ENCODE results near the gene RPS6KA2.
"Not testable (repeated sequence)": the region's sequence is repeated elsewhere in the genome, so short reads cannot be mapped to it uniquely, and the experiment has no call there.

RPS6KA2 gene

DNA sequence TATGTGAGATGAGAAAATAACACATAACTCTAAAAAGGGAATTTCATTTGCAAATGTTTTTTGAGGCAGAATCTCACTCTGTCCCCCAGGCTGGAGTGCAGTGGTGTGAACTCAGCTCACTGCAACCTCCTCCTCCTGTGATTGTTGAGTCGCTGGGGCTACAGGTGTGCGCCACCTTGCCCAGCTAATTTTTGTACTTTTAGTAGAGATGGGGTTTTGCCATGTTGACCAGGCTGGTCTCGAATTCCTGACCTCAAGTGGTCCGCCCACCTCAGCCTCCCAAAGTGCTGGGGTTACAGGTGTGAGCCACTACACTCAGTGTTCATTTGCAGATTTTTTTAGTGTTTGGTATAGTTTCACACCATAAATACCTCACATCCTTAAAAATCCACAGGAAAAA is 7.5 kb upstream of the RPS6KA2 start:
- DNase-seq: not testable (repeated sequence)

DNA sequence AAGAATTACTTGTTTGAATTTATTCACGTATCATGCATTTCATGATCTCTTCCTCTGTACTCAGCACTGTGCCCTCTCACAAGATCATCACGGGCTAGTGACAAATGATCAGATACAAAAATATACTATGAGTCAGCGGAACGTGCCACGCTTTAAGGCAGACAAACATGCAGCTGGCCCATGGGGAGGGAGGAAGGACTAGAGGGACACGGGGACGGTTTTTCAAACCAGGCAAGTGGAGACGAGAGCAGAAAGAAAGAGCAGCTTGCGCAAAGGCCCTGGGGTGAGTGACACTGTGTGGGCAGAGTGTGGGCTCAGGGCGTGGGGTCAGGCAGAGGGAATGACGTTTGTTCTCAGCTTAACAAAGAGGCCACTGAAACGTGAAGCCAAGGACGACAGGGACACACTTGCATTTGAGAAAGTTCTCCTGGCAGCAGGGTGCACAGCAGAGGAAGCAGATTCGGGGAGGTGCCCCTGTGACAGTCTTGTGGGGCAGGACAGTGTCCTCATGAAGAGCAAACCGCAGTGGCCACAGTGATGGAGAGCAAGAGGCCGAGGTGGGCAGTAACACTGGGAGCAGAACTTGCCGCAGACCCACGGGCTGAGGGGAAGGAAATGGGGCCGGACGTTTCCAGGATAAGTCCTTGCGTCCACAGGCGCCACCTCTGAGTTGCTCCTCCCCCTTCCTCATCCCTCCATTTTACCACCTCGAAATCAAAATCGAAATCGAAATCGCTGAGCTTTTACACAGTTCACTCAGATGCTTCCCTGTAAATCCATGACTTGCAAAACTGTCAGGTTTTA is 6.9 kb upstream of the RPS6KA2 start:
- peak; percentile 93 to 98 (median 96) for DNase-seq

DNA sequence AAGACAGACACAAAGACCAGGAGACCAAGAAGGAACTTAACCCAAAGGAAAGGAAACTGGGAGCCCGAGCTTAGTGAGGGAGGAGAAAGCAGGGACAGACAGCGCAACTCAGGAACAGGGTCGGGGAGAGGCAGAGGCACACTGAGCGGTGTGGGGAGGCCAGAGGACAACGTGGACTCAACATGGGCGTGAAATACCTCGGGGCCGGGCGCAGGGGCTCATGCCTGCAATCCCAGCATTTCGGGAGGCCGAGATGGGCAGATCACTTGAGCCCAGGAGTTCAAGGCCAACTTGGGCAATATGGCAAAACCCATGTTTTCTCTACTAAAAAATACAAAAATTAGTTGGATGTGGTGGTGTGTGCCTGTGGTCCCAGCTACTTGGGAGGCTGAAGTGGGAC is 5.7 kb upstream of the RPS6KA2 start:
- no peak for DNase-seq

DNA sequence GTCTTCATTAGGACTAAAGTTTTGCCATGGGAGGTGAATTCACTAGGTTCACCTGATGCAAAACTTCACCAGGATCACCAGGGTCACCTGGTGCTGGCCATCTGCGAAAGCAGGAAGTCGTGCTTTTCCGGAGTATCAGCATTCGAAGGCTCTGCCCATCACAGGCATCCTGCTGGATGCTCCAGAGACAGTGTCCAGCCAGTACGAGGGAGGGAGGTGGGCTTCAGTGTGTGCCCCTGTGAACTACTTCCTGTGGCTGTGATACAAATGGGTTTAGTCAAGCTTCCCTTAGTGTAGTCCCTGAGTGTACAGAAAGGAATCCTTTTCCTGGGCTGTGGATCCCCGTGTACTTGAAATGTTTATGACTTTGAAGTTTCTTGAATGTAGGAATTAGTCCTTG is 3.4 kb upstream of the RPS6KA2 start:
- no peak for DNase-seq

DNA sequence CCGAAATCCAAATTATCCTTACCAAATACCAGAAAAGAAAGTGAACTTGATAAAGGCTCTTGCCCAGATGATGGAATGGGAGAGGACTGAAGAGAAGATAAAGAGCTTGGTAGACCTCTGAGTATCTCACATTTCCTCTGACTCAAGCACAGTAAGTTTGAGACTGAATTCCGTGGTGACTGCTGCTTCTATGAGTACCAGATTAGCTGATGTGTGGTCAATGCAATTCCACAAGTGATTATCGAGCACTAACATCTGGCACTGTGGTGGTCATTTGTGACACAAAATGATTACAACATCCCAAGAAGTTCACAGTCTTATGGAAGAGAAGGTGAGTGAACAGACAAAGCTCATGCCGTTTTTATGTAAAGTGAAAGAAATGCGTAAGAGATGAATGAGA is 2.6 kb upstream of the RPS6KA2 start:
- DNase-seq: no peak

DNA sequence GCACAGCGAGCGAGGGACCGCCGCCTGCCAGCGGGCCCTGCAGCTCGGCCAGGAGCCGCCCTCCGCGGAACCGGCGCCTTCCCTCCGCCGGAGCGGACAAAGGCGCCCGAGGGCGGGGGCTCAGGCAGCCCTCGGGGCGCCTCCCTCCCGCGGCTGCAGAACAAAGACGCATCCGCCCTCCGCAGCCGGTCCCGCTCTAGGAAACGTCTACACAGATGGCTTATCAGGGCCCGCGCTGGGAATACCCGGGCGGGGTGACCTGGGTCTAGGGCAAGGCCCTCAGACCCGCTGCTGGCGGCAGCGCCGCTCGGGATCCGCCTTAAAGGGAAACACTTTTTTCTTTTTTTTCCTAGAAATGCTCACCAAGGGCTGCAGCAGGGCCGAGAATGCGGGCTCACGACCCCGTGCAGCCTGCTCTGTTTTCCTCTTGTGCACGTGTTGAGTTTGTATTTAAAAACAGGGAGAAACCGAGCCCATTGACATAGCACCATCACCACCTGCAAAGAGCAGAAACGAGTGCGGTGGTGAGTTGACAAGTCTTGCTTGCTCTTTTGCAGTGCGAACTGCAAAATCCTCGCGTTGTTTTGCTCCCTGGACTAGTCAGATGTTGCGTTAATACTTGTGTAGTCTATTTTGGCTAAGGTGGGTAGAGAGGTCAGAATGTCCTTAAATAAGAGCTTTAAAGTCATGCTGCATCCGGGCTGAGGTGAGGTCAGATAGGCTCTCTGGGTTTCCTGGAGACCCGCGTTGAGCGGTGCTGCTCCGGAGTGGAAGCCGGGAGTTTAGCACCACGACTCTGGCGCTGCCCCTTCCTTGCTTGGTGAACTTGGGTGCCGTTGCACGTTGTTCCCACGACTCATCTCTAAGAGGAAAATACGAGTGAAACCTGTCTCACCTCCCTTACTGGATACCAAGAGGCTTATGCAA is 1.1 kb upstream of the RPS6KA2 start:
- DNase-seq: peak; percentile 36 to 83 (median 68)

DNA sequence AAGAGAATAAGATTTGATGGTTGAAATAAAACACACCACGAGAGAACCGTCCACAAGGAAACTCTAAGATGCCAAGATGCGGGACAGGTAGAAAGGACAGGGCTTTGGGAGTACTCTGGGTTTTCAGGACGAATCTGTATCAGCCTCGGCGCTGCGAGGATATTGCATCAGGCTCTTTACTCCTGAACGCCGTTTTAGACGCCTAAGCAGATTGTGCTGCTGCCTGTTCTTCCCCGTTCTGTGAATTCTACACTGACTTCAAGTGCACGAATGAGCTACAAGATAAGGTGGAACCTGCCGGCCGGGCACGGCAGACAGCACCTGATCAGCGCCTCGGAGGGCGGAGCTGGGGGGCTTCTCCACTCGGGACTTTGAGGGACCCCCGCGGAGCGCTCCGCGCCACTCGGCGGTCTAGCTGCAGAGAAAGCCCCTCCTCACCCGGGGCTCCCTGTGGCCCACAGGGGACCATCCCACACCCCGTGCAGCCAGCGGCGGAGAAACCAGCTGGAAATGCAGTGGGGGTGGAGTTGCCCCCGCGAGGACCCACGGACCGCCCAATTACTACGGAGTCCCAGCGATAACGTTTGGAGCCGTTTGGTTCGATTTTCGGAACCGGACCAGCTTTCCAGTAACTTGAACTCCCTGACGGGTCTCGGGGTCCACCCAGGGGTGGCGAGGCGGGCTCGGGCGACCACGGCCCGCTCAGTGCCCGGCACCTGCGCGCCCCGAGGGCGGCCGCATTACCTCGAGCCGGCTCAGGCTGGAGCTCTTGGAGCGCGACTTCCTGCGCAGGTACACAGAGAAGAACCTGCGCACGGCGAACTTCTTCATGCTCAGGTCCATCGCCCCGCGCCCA is 646 bp downstream of the RPS6KA2 start:
- DNase-seq: peak; percentile 53 to 71 (median 67)

DNA sequence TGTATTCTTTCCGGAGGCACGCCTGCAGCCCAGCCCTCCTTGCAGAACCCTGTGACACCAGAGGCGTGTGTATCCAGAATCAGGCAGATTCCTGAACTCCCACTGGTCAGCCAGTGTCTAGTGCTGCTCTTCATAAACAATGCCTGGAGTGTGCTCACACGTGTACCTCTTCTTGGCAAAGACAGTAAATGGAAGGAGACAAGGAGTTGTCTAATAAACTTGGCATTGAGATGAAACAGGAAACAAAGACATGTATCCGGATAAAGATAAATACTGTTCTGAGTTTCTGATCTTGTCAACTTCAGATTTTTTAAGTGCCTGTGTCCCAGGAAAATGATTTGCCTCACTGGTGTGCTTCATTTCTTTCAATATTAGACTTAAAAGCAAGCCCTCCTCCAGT is 1.7 kb downstream of the RPS6KA2 start:
- DNase-seq: no peak

DNA sequence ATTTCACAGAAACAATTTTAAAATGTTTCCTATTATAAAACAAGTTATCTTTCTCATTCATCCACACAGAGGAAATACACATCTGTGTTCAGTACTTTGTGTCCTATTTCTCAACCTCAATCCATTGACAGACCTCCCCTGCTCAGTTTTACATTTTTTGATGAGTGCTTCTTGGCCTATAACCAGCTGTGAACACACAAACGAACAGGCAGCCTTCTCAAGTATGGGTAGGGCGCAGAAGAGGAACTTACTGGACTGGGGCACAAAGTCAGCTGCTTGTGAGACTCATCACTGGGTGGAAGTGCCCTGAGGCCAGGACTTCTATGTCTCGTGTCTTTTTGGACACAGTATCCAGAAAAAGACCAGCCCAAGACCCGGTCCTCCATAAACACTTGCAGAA is 2.8 kb downstream of the RPS6KA2 start:
- DNase-seq: peak; percentile 69 to 85 (median 80)

DNA sequence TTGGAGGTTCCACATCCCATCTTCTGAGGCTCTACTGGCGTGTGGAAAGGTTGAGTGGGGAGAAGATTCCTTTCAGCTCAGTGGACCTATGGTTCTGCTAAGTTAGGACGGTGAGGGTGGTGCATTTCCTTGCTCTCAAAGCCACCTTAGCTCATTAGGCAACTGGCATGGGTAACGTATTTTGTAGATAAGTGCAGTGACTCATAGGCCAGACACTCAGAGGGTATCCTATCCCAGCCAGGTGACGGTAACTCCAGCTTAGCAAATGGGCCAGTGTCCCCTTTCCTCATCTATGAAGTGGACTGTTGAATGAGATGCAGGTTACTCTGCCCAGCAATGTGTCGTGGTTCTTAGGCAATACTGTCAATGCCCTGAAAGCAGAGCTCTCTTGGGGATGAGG is 3.7 kb downstream of the RPS6KA2 start:
- DNase-seq: no peak

DNA sequence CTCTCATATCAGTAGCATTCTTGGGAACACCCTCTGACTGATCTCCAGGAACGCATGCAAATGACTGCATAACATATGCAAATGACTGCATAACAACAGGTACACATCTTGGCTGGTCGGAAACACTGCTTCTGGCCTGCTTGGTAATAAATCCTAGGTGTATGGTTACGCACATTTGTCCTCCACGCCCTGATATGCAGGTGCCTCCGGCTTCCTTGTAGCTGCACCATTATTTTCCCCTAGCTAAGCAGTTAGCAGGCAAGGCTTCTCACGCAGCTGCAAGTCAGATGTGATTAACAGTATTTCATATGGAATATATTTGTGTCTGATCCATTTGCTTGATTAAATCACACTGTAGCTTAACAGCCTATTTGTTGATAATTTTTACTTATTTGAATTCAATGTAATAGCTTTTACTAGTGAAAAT is 5.9 kb downstream of the RPS6KA2 start:
- DNase-seq: no peak

DNA sequence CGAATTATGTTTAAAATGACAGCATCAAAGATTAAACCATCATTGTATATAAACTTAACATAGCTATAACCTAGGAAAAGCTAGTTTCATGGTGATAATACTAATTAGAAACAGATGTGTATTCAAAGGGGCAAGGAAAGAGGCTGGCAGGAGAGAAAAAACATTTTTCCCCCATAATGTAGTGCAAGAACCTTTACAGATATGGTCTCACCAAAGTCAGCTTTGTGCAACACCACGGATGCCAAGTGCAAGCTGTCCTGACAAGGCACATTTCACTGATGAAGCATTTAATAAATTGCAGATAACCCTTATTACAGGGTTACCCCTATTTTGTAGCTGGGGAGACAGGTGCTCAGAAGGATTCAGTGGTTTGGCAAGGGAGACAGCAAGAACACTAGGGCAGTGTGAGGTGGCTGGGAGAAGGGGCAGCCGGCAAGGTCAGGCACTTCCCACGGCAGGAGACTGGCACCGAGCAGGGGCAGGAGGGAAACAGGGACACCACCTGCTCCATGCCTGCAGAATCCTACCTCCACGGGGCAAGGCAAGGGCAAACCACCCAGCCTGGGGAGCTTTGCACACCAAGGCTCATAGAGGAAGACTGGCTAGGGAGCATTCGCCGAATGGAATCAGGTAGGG is 6.5 kb downstream of the RPS6KA2 start:
- no peak for DNase-seq

DNA sequence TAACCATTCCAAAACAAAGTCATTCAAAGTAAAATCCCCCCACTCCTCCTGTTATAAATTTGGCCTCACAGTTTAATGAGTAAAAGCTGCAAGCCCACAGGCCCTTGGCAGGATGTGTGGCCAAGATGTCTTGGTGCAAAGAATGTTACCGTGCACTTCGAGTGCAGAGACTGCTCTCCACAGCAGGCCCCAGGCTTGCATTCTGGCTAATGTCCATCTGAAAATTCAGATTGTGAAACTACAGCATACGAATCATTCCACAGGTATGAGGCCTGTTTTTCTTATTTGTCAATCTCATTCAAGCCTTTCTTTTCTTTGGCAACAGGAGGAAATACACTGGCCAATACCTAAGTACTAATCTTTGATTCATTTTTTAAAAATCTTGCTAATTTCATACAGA is 7.1 kb downstream of the RPS6KA2 start:
- DNase-seq: no peak

DNA sequence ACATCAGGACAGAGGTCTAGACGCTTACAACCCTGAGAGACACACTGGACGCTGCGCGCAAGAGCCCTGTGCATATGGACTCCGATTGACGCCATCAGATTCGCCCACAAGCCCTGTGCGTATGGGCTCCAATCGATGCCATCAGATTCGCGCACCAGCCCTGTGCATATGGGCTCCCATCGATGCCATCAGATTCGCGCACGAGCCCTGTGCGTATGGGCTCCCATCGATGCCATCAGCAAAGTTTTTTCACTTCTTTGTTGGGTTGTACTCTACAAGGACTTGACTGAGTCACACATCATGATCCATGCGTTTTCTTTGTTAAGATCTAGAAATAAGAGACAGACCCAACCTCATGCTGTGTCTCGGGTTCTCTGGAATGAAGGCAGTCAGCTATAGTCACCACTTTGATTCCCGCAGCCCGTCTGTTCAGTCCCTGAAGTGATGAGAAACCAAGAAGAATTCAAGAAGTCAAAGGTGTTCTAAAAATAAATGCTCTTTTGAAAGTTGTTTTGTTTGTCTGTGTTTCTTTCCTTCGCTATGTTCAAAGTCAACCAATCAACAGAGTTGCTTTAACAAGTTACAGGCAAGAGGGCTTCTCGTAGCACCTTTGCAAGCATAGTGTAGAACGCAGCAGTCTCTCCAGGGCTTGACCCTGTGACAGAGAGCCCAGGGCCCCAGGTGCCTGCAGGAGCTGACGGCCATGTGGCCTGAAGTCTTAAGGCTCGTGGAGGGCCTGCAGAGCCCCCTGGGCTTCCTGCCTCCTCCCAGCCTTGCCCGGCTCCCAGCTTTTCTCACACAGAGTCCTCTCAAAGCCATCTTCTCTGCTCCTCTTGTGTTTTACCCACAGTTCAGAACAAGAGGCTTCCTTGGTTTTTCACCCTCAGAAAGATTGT is 7.9 kb downstream of the RPS6KA2 start:
- DNase-seq: no peak

DNA sequence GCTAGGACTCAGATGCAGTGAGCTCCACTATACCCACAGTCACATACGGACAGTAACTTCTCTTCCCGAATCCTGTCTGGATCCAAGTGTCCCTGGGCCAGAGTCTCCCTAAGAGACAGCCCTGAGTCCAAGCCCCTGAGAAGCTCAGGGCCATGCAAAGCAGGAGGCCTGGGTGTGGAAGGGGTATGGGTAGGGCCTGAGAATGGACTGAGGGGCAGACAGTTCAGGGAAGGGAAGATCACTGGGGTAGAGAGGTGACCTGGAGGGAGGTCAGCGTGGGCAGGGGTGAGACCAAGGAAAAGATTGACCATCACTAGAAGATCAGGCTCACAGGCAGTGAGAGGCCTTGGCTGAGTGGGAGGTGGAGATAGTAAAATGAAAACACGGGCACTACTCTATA is 8.8 kb downstream of the RPS6KA2 start:
- DNase-seq: no peak

DNA sequence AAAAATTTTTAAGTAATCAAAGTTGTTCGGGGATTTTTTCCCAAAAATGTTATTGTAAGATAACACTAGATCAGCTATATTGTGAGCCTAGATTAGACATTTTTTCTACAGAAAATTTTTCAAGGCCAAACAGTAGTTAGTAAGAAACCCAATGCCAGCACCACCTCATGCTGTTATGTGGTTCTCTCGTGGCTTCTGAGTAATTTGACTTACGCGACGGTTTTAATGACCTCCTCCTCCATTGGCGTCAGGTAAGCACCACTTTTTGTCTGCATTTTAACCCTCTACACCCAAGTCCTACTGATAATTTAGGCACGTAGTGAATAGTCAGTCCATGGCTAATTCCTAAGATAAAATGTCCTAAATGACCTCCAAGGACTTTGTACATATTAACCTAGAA is 9.7 kb downstream of the RPS6KA2 start:
- no peak for DNase-seq

DNA sequence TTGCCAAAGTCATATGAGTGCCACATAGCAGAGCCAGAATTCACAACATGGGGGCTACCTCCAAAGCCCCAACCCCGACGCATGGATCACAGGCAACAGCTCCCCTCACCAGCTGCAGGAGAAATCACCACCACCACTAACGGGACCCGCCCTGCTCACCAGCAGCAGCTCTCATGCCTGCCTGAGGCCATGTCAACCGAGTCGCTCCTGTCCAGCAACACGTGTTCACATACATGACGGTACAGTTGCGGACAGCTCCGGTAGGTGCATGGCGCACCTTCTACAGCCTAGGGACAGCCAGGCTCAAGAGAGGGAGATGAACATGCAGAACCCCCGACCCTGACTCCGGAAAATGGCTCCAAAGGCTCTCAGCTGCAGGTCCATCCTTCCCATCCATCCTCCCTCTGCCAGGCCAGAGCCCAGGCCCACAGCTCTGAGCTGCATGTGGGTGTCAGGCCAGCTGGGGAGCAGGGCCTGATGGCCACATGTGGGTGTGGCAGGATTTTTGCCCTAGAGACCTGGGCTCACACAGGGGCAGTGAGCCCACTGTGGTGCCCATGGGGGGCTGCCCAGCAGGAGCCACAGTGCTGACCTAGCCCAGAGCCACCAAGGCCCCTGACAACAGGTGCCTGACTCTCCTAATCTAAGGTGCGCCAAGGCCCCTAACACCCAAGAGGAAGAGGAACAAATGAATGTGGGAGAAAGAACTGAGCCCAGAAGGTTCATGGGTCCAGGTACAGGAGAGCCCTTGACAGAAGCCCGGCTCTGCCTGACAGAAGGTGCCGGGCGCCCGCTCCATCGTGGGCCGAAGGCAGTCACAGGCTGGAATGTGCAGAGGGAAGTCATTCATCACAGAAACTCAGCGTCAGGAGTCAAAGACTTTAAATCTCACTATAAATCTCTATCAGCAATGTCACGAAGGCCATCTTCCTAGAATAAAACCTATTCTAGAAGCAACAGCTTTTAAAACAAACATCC is 10.5 kb downstream of the RPS6KA2 start:
- no peak for DNase-seq

DNA sequence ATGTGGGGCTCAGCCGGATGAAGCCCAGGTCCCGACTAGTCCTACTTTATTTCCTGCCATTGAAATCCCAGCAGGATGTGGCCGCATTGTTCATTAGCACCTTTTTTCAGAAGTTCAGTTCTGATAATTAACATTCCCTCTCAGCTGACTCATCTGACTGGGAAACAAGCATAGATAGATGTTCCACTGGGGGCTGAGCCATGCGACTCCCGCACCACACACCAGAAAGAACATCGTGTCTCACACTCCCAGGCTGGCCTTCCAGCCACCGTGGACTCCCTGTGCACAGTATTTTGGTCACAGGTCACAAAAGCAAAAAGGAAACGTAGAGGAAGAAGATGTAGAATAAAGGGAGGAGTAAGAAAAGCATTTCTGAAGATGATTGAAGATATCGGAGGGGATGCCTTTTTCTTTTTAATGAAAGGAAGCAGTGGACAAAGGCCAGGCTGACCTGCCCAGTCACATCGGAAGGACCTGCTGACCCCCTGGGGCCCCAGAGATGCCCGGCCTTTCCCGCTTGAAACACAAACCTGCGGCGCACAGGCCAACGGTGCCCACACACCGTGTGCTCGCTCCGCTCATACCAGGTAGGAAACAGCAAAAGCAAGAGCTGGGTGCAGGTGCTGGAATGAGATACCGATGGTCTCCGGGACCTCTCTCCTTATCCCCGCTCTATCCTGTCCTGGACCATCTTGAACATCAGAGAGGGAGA is 11.8 kb downstream of the RPS6KA2 start:
- DNase-seq: no peak

DNA sequence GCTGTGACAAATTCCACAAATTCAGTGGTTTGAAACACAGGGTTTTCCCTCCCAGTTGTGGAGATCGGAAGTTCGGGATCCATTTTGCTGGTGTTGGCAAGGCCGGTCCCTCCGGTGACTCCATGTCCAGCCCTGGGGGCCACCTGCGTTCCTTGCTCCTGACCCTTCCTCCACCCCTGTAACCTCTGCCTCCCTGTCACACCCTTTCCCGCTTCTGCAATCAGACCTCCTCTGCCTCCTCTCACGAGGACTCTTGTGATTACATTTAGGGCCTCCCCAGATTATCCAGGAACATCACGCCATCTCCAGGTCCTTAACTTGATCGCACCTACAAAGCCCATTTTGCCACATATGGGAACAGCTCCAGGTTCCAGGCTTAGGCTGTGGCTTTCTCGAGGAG is 12.5 kb downstream of the RPS6KA2 start:
- no peak for DNase-seq

Data from suppressor macrophage (primary cell).